Measurements from ENCODE around the gene DNM3.
A peak's percentile ranks its signal among the peaks of the same experiment; 100 is the strongest.

DNM3 gene

DNA sequence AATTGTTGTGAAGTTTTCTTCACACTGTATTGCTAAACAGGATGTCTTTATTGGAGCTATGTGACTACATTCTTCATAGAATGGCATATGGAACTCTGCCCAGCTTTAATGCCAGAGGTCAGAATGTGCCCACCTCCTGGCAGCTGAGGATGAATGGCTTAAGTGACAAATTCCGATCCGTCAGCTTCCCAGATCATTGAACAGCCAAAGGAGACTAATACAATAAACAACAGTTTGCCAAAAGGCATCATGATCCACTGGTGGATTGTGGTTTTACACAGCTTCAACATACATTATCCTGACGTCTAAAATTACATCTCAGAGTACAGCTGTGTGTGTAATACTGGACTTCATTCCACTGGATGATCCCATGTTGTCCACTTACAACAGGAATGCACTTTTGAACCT is 510.5 kb downstream of the DNM3 start:
- Histone ChIP-seq H3K4me1 (ENCODE audit: control extremely low read depth in 1 of 4, control insufficient read depth in 4 of 4, insufficient read depth in 4 of 4, low read length in 3 of 4) (no peaks in the 10 kb centered on the region), H3K9me3 (ENCODE audit: control extremely low read depth in 1 of 5, control insufficient read depth in 4 of 5, insufficient read depth in 2 of 5, low read depth in 1 of 5, low read length in 4 of 5) (peaks cover 0 to 9% (median 4%) of the 10 kb centered on the region in 5 experiments), H3K36me3 (ENCODE audit: control insufficient read depth in 4 of 4, insufficient read depth in 4 of 4, low read length in 3 of 4) (no peaks in the 10 kb centered on the region), H3K27ac (ENCODE audit: insufficient read depth in 1 of 2, low read depth in 1 of 2, low read length in 2 of 2, poor library complexity in 1 of 2, severe bottlenecking in 2 of 2) (no peak overlapping the region), H3K4me3 (ENCODE audit: control insufficient read depth in 1 of 7, extremely low read depth in 1 of 7, insufficient read depth in 4 of 7, low read depth in 2 of 7, low read length in 6 of 7) (no peak overlapping the region), H3K27me3 (replicated peaks in 2 of 5; ENCODE audit: control insufficient read depth in 4 of 5, insufficient read depth in 5 of 5, low read length in 4 of 5) (no peaks in the 10 kb centered on the region)
- no peak for DNase-seq
- POLR2A ChIA-PET = no interaction called here
- CTCF ChIA-PET = interaction anchor here (1.7 kb wide), 1 partner anchor 12 kb away, joined by 5 read pairs; no protein-coding TSS in a partner anchor
- 67% methylated on average over 1 of the region's 3 CpGs for WGBS (ENCODE audit: insufficient coverage)

DNA sequence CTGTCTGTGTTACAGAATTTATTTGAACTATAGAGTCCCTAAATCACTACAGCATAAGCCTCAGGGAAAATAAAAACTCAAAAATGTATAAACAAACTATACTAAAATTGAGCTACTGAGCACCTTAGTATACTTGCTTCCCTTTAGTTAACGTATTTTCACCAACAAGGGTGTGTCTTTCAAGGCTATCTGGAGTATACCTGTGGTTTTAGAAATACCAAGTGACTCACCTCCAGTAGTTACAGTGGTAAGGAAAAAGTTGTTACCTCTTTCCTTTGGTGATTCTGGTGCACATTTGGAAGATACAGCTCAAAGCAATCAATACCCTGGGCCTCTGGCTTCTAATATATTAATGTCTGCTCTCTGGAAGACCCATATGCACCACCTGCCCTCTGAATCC is 511.1 kb downstream of the DNM3 start:
- ChIA-PET CTCF (interaction anchor here (1.7 kb wide), 1 partner anchor 12 kb away, joined by 5 read pairs; no protein-coding TSS in a partner anchor), POLR2A (no interaction called here)
- Histone ChIP-seq H3K27me3 (replicated peaks in 2 of 5; ENCODE audit: control insufficient read depth in 4 of 5, insufficient read depth in 5 of 5, low read length in 4 of 5) (no peaks in the 10 kb centered on the region), H3K9me3 (ENCODE audit: control extremely low read depth in 1 of 5, control insufficient read depth in 4 of 5, insufficient read depth in 2 of 5, low read depth in 1 of 5, low read length in 4 of 5) (peaks cover 0 to 5% (median 3%) of the 10 kb centered on the region in 5 experiments), H3K27ac (ENCODE audit: insufficient read depth in 1 of 2, low read depth in 1 of 2, low read length in 2 of 2, poor library complexity in 1 of 2, severe bottlenecking in 2 of 2) (no peak overlapping the region), H3K36me3 (ENCODE audit: control insufficient read depth in 4 of 4, insufficient read depth in 4 of 4, low read length in 3 of 4) (no peaks in the 10 kb centered on the region), H3K4me1 (ENCODE audit: control extremely low read depth in 1 of 4, control insufficient read depth in 4 of 4, insufficient read depth in 4 of 4, low read length in 3 of 4) (peaks cover 0 to under 1% (median 0%) of the 10 kb centered on the region in 4 experiments), H3K4me3 (ENCODE audit: control insufficient read depth in 1 of 7, extremely low read depth in 1 of 7, insufficient read depth in 4 of 7, low read depth in 2 of 7, low read length in 6 of 7) (no peak overlapping the region)
- DNase-seq = no peak
- 100% methylated on average over 1 of the region's 1 CpG for WGBS (ENCODE audit: insufficient coverage)

DNA sequence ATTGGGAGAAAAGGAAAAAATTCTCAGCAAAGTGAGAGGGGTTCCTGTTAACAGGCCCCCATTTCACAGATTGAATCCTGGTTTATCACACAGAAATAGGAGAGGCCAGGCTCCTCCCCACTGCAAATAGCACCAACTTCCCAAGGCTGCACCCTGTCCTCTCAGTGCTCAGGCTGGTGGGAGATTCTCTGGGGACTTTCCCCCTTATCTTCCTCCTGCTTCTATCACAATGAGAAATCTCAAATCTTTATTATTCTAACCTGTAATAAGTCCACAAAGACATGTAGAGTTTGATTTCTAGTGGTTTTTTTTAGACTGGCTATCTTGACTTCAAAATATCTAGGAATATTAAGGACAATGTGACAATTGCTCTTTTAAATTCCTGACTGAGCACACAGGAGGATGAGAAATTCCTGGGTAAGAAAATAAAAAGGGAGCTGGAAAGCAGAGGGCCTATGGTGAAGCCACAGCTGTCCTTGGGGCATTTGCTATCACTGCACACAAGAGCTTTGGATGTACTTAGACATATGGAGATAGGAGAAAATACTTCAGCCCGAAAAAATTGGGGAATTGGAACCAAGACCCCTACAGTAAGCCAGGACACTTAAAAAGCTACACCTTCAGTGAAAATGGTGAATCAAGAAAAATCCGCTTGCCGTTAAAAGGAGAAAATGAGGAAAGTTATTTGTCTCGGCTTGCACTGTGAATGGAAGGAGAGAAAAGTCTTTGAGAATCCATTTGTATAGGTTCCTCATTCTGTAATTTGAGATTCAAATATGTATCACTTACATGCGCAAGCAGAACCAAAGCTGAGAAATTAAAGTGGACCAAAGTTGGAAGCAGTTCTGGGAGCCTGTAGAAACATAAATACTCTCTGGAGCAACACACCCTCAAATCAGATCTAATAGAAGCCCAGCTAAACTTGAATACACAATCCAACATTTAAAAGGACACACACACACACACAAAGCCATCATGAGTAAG is 513.3 kb downstream of the DNM3 start:
- no peak for DNase-seq
- 100% methylated on average over 2 of the region's 5 CpGs for WGBS (ENCODE audit: insufficient coverage)

DNA sequence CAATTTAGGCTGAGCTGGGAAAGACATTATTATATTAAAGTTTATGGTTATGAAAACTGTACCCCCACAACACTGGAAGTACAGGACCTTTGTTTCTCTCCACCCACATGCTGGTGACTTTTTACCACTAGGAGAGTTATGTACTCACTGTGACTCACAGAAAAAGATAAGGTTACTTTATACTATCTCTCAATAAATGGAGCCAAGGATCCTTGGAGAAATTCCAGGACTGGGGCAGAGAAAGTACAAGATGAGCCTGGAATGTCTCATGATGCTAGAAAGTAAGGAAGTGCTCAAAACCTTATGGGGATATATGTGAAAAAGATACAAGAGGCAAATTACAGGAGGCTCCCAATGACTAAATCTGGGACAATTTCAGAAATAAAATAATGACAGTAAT is 515.3 kb downstream of the DNM3 start:
- H3K27ac ChIP-seq (ENCODE audit: insufficient read depth in 1 of 2, low read depth in 1 of 2, low read length in 2 of 2, poor library complexity in 1 of 2, severe bottlenecking in 2 of 2) = no peak overlapping the region

More for the DNA sequence above, 513.3 kb downstream of the DNM3 start:
- peaks cover 4 to 22% (median 19%) of the 10 kb centered on the region in 4 experiments for H3K4me1 ChIP-seq (ENCODE audit: control extremely low read depth in 1 of 4, control insufficient read depth in 4 of 4, insufficient read depth in 4 of 4, low read length in 3 of 4)
- H3K4me3 ChIP-seq (ENCODE audit: control insufficient read depth in 1 of 7, extremely low read depth in 1 of 7, insufficient read depth in 4 of 7, low read depth in 2 of 7, low read length in 6 of 7) = no peak overlapping the region
- ChIA-PET CTCF (interaction anchor here (1.1 to 1.2 kb wide), 2 partner anchors 45 to 169 kb away, joined by 3 read pairs; no protein-coding TSS in a partner anchor), POLR2A (no interaction called here)
- no peaks in the 10 kb centered on the region for H3K9me3 ChIP-seq (ENCODE audit: control extremely low read depth in 1 of 5, control insufficient read depth in 4 of 5, insufficient read depth in 2 of 5, low read depth in 1 of 5, low read length in 4 of 5)
- H3K36me3 ChIP-seq (ENCODE audit: control insufficient read depth in 4 of 4, insufficient read depth in 4 of 4, low read length in 3 of 4) = no peaks in the 10 kb centered on the region
- no peaks in the 10 kb centered on the region for H3K27me3 ChIP-seq (replicated peaks in 2 of 5; ENCODE audit: control insufficient read depth in 4 of 5, insufficient read depth in 5 of 5, low read length in 4 of 5)
- no peak overlapping the region for H3K27ac ChIP-seq (ENCODE audit: insufficient read depth in 1 of 2, low read depth in 1 of 2, low read length in 2 of 2, poor library complexity in 1 of 2, severe bottlenecking in 2 of 2)

DNA sequence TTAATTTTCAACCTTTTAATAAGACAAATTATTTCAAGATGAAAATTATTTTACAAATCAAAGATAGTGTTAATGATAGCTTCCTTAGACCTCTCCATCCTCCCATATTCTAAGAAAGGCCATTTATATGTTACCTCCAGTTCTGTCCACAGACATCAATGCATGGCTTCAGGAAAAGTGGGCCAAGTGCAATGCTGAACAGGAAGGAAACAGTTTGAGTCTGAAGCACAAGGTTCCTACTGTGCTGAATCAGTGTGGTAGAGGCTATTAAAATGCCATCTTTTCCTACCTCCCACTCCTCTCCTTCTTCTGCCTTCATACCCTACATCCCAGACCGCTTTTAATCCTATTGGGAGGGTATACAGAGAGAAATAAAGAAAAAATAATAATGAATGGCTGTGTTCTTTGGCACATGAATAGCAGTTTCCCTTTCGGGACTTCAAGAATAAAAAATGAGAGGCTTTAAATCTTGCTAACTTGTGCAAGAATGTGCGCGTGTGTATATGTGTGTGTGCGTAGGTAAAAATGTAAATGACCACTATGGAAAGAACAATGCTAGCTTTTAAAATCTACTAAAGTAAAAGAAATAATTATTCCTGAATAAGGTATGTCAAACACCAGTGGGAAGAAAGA is 516.6 kb downstream of the DNM3 start:
- peak; percentile 29 to 74 (median 67) for DNase-seq
- peak overlapping the region in 1 of 2 experiments; percentile 47 for H3K27ac ChIP-seq (ENCODE audit: insufficient read depth in 1 of 2, low read depth in 1 of 2, low read length in 2 of 2, poor library complexity in 1 of 2, severe bottlenecking in 2 of 2)
- WGBS (ENCODE audit: insufficient coverage) = 33% methylated on average over 1 of the region's 5 CpGs
- H3K27me3 ChIP-seq (replicated peaks in 2 of 5; ENCODE audit: control insufficient read depth in 4 of 5, insufficient read depth in 5 of 5, low read length in 4 of 5) = no peaks in the 10 kb centered on the region
- no peaks in the 10 kb centered on the region for H3K9me3 ChIP-seq (ENCODE audit: control extremely low read depth in 1 of 5, control insufficient read depth in 4 of 5, insufficient read depth in 2 of 5, low read depth in 1 of 5, low read length in 4 of 5)
- no peaks in the 10 kb centered on the region for H3K36me3 ChIP-seq (ENCODE audit: control insufficient read depth in 4 of 4, insufficient read depth in 4 of 4, low read length in 3 of 4)
- H3K4me1 ChIP-seq (ENCODE audit: control extremely low read depth in 1 of 4, control insufficient read depth in 4 of 4, insufficient read depth in 4 of 4, low read length in 3 of 4) = peaks cover 4 to 35% (median 28%) of the 10 kb centered on the region in 4 experiments
- H3K4me3 ChIP-seq (ENCODE audit: control insufficient read depth in 1 of 7, extremely low read depth in 1 of 7, insufficient read depth in 4 of 7, low read depth in 2 of 7, low read length in 6 of 7) = peak overlapping the region in 2 of 7 experiments; percentile 14 to 35
- ChIA-PET POLR2A (no interaction called here), CTCF (interaction anchor here (0.9 to 1.6 kb wide), 2 partner anchors 22 to 40 kb away, joined by 4 read pairs; no protein-coding TSS in a partner anchor)

More for the DNA sequence above, 515.3 kb downstream of the DNM3 start:
- Histone ChIP-seq H3K27me3 (replicated peaks in 2 of 5; ENCODE audit: control insufficient read depth in 4 of 5, insufficient read depth in 5 of 5, low read length in 4 of 5) (no peaks in the 10 kb centered on the region), H3K4me1 (ENCODE audit: control extremely low read depth in 1 of 4, control insufficient read depth in 4 of 4, insufficient read depth in 4 of 4, low read length in 3 of 4) (peaks cover 4 to 35% (median 28%) of the 10 kb centered on the region in 4 experiments), H3K9me3 (ENCODE audit: control extremely low read depth in 1 of 5, control insufficient read depth in 4 of 5, insufficient read depth in 2 of 5, low read depth in 1 of 5, low read length in 4 of 5) (no peaks in the 10 kb centered on the region), H3K36me3 (ENCODE audit: control insufficient read depth in 4 of 4, insufficient read depth in 4 of 4, low read length in 3 of 4) (no peaks in the 10 kb centered on the region), H3K4me3 (ENCODE audit: control insufficient read depth in 1 of 7, extremely low read depth in 1 of 7, insufficient read depth in 4 of 7, low read depth in 2 of 7, low read length in 6 of 7) (no peak overlapping the region)
- ChIA-PET POLR2A (no interaction called here), CTCF (no interaction called here)
- DNase-seq = no peak

DNA sequence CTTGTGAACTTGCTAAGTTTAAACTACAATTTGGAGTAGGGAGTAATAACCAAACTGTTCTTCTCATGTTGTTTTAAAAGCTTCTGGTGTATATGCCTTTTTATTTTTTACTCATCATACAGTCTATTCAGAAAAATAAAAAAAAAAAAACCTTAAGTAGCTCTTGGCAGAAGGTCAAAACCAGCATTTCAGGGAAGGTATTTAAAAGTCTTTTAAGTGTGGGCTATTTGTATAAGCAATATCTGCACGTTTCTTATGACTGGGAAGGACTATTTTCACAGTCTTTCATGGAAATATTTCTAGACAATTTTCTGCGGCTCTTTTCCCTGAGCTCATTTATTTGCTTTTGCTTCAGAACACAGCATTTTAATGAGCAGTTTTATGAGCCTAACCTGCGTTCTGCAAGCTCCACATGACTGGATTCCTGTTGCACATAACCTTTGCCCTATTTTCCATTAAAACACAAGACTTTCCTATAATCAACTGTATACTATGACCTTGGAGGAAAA is 518.2 kb downstream of the DNM3 start:
- no peak overlapping the region for H3K4me3 ChIP-seq (ENCODE audit: control insufficient read depth in 1 of 7, extremely low read depth in 1 of 7, insufficient read depth in 4 of 7, low read depth in 2 of 7, low read length in 6 of 7)
- peak in 2 of 3 donors; percentile 34 to 47 for DNase-seq
- no peaks in the 10 kb centered on the region for H3K27me3 ChIP-seq (replicated peaks in 2 of 5; ENCODE audit: control insufficient read depth in 4 of 5, insufficient read depth in 5 of 5, low read length in 4 of 5)
- no peaks in the 10 kb centered on the region for H3K9me3 ChIP-seq (ENCODE audit: control extremely low read depth in 1 of 5, control insufficient read depth in 4 of 5, insufficient read depth in 2 of 5, low read depth in 1 of 5, low read length in 4 of 5)
- H3K27ac ChIP-seq (ENCODE audit: insufficient read depth in 1 of 2, low read depth in 1 of 2, low read length in 2 of 2, poor library complexity in 1 of 2, severe bottlenecking in 2 of 2) = no peak overlapping the region
- POLR2A ChIA-PET = interaction anchor here (0.6 kb wide), 1 partner anchor 237 kb away, joined by 5 read pairs; no protein-coding TSS in a partner anchor
- CTCF ChIA-PET = interaction anchor here (0.6 to 1.6 kb wide), 5 partner anchors 28 to 142 kb away, joined by 3 to 4 read pairs (median 3); no protein-coding TSS in a partner anchor
- WGBS (ENCODE audit: insufficient coverage) = 38% methylated on average over 3 of the region's 3 CpGs
- H3K36me3 ChIP-seq (ENCODE audit: control insufficient read depth in 4 of 4, insufficient read depth in 4 of 4, low read length in 3 of 4) = no peaks in the 10 kb centered on the region
- H3K4me1 ChIP-seq (ENCODE audit: control extremely low read depth in 1 of 4, control insufficient read depth in 4 of 4, insufficient read depth in 4 of 4, low read length in 3 of 4) = peaks cover 4 to 35% (median 28%) of the 10 kb centered on the region in 4 experiments

Measured in common myeloid progenitor, CD34-positive (primary cell).